Erythroblast (primary cell): ENCODE data around the gene CCDC57.

Source experiments
- GATA1 ChIP-seq: IDR thresholded peaks from 2 replicates; pipeline ENCODE4 v1.6.1; 2011; ENCODE audit warnings: low read depth, mild to moderate bottlenecking, control low read depth, low read length, moderate library complexity
- POLR2A ChIP-seq: IDR thresholded peaks from 2 replicates; pipeline ENCODE4 v1.6.1; 2011; ENCODE audit warnings: mild to moderate bottlenecking, low read length

GRCh38 chr17:82213251-82214011, 789 bp upstream of the CCDC57 start:
- TF ChIP-seq POLR2A (no peak), GATA1 (no peak)
